GM19023 (cell line): ENCODE data around the gene TAOK1.

ENCODE experiments used
- ATAC-seq: cut with Tn5 transposase; IDR thresholded peaks from one replicate; pipeline ENCODE4 v1.9.1; 2021; ENCODE audit warnings: mild to moderate bottlenecking, moderate library complexity; ENCODE audit not compliant: unreplicated experiment

Gene TAOK1

DNA sequence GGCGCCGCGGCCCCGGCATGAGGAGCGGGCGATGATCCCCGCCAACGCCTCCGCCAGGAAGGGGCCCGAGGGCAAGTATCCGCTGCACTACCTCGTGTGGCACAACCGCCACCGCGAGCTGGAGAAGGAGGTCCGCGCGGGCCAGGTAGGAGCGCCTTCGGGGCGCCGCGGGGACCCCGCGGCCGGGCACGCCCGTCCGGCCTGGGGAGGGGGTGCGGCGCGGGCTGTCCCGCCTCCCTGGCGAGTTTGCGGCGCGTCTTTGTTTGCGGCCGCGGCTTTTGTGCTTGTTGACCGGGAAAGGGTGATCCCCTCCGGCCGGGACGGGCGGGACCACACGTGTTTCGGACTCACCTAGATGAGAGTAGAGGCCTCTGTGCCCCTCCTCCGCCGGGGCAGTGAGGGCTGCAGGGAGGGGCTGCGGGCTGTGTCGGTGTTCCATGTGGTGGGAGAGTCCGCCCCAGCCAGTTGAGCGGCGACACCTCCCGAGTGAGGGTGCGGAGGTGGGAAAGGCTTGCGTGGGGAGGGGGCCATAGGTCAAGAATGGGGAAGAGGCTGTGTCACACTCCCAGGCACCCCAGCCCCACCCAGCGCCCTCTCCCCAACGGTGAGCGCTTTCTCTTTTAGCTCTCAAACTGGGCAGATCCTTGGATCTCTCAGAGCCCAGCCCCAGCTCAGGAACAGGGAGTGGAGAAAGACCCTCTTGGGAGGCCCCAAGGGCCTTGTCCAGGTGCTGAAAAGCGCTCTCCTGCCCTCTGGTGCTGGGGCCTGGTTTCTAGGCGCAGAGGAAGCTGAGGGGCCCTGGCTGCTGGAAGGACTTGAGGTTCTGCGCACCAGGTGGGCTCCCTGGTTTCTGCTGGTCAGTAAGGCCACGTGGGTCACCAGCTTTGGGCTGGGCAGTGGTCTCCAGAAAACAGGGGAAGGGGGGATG is 203.7 kb downstream of the TAOK1 start:
- no peak for ATAC-seq

DNA sequence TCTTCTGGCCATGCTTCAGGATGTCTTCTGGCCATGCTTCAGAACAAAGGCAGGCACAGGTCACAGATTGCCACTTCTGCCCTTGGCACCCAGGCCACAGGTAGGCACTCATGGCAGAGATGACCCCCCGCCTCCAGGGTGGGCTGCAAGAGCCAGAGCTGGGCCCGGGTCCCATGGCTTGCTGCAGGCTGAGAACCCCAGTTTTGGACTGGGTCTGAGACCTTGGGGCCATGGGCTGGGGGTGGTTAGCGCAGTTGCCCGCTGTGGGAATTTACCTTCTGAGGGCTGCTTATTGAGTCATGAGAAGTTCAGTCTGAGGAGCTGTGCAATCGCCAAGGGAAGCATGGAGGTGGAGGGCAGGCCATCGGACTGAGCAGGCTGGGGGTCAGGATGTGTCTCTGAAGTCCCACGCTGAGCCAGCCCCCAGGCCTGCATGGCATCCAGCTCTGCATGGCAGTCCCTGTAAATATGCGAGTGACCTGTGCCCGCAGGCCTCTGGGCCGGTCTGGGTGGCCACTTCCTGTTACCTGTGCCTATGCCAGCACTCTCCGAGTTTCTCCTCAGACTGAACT is 204.4 kb downstream of the TAOK1 start:
- no peak for ATAC-seq

DNA sequence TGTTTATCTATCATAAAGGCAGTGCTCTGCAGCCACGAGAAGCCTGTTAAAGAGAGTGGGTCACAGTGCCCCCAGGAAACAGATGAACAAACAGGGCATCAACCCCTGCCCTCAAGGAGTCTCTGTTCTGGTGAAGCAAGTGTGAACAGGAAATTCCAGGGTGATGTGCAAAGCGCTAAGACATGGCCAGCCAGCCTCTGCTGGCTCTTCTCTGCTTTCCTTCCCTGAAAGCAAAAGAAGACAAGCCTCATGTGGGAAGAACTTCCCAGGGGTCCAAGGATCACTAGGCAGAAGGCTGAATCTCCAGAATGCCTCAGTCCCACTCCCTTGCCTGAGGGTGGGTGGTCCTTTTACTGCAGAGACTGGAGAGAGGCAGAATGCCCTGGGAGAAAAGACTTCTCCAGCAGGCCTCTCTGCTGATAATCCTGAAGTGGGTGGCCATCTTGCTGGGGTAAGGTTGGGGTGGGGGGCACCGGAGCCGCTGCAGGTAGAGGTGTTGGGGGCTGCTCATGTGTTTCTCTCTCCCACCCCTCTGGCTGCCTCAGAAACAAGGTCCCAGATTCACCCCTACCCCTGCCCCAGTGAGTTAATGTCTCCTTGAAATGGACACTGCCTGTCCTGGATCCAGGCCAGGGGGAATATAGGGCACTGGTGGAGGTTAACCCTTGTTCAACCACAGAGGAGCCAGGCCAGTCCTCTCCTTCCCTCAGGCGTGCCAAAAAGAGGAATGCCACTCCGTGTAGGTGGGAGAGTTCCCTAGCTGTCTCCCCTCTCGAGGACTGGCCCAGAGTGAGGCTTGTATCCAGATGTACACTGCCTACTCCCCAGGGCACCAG is 205.2 kb downstream of the TAOK1 start:
- no peak for ATAC-seq

DNA sequence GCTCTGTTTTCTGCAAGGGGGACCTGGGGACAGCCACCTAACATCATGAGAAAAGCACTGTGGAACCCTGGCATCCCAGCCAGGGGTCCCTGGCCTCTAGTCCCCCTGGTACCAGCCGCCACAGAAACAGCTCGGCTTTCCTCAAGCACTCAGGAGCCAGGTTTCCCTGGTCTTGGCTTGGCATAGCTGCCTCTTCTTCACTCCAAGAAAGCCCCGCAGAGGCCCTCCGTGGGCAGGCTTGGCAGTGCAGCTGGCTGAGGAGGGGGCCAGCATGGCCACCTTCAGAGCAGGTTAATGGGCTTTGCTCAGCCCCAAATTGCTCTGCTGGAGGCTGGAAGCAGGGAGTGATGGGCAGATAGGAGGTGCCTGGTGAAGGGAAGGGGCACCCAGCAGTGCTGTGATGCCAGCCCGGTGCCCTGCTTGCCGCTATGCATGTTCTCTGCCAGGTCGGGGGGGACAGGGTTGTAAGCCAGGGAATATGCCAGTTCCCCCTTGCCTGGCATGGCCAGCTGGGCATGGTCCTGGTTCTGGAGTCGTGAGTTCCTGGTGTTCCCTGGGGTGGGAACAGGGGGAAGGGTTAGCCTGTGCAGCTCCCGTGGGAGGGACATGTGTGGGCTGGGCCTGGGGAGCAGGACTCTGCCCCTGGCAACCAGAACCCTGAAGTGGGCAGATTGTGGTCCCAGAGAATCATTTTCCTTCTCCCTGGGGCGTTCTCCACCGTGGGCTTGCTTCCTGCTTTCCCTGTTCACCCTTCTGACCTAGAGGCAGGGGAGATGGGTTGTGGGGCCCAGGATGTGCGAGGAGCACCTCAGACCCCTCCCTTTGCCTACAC is 206.0 kb downstream of the TAOK1 start:
- ATAC-seq, result no peak

DNA sequence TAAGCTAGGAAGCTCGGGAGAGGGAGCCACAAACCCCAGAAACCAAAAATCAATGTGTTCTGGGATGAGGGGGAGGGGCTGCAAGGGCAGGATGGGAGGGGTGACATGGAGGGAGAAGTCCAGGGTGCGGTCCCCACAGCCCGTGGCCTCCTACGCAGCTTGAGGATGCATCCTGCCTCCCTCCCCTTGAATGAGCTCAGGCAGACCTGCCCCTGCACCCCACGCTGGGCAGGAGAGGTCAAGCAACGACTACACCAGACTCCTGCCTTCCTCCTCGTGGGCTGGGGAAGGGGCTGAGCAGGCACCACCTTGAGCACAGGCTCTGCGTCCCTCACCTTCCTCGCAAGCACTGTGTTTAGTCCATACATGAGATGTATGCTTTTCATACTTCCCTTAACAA is 206.6 kb downstream of the TAOK1 start:
- no peak for ATAC-seq

DNA sequence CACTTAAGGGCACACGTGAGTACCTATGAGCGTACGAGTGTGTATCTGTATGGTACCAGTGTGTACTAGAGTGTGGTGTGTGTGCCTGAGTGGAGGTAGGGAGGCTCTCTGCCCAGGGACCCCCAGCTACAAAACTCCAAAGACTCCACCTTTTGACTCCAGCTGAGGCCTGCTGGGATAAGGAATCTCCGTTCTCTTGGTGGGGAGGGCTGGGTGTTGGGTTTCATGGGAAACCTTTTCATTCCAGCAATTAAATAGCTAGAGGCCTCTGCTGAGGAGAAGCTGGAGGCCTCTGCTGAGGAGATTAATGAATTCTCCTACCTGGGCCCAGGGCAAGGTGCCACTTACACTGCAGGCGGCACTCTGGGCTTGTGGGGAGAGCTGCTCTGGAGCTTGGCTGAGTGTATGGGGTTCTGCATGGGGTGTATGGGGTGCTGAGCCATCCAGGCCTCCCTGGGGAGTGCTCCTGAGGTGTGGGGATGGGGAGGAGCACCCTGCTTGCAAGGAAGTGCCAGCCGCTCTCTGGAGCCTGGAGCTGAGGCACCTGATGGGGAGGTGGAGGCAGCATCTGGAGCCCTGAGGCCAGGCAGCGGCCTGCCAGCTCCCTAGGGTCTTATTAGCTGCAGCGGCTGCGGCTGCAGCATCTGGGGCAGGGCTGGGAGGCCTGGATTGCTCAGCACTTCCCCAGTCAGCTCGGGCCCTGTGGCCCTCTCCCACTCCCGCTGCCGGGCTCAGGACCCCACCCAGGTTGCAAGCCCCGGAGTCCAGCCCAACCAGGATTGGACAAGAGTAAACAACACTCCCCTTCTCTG is 207.4 kb downstream of the TAOK1 start:
- no peak for ATAC-seq
